ENCODE results near the gene LMOD2.

DNA sequence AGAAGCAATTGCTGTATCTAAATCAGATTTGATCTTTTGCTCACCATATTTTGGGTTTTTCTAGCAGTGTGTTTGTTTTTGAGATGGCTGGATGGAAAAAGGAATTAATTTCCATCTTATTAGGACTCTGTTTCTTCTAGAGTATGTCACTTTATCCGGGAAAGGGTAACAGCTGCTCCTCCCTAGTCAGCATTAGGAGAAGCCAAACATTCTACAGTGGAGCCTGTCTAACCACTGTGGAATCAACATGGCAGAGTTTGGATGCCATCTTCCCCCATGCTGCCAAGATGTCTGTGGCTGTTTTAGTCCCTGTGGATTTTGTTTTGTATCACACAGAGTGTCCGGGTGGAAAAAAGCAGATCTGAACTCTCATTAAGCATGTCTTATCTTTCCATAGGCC, 16.0 kb upstream of the LMOD2 start:
- TF ChIP-seq ZNF501 (tag by site-specific recombination; IDR thresholded peaks at IDR 0.05), result no peak
- TF ChIP-seq, protein P1, sequence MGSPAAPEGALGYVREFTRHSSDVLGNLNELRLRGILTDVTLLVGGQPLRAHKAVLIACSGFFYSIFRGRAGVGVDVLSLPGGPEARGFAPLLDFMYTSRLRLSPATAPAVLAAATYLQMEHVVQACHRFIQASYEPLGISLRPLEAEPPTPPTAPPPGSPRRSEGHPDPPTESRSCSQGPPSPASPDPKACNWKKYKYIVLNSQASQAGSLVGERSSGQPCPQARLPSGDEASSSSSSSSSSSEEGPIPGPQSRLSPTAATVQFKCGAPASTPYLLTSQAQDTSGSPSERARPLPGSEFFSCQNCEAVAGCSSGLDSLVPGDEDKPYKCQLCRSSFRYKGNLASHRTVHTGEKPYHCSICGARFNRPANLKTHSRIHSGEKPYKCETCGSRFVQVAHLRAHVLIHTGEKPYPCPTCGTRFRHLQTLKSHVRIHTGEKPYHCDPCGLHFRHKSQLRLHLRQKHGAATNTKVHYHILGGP (tag by site-specific recombination; IDR thresholded peaks at IDR 0.05), result no peak
- TF ChIP-seq ZBTB17 (tag by site-specific recombination; IDR thresholded peaks at IDR 0.05), result no peak
- TF ChIP-seq, protein P2, sequence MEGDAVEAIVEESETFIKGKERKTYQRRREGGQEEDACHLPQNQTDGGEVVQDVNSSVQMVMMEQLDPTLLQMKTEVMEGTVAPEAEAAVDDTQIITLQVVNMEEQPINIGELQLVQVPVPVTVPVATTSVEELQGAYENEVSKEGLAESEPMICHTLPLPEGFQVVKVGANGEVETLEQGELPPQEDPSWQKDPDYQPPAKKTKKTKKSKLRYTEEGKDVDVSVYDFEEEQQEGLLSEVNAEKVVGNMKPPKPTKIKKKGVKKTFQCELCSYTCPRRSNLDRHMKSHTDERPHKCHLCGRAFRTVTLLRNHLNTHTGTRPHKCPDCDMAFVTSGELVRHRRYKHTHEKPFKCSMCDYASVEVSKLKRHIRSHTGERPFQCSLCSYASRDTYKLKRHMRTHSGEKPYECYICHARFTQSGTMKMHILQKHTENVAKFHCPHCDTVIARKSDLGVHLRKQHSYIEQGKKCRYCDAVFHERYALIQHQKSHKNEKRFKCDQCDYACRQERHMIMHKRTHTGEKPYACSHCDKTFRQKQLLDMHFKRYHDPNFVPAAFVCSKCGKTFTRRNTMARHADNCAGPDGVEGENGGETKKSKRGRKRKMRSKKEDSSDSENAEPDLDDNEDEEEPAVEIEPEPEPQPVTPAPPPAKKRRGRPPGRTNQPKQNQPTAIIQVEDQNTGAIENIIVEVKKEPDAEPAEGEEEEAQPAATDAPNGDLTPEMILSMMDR (tag by site-specific recombination; IDR thresholded peaks at IDR 0.05), result no peak
- TF ChIP-seq ZNF274 (IDR thresholded peaks at IDR 0.05; ENCODE audit: low read length), result no peak
- TF ChIP-seq ZNF274 (tag by site-specific recombination; IDR thresholded peaks at IDR 0.05; ENCODE audit: borderline replicate concordance), result no peak
- no peak for TF ChIP-seq SCRT1 (tag by site-specific recombination; IDR thresholded peaks at IDR 0.05; ENCODE audit: borderline replicate concordance)
- no peak for TF ChIP-seq SETDB1 (IDR thresholded peaks at IDR 0.05; ENCODE audit: insufficient read length, low read length)

Measured in HEK293 (cell line).